HTR-8/SVneo (cell line): Measurements from ENCODE around the gene ZNF213.

Experiments used
- DNase-seq: peaks from one replicate; pipeline ENCODE4 v3.0.0; 2011; ENCODE audit warnings: low spot score, mixed read lengths; ENCODE audit not compliant: insufficient read length
- FAIRE-seq: peaks from 2 replicates; lab custom pipeline; 2011; peaks lifted over from hg19 to GRCh38; lab: Jason Lieb, UNC

The ZNF213 gene

DNA sequence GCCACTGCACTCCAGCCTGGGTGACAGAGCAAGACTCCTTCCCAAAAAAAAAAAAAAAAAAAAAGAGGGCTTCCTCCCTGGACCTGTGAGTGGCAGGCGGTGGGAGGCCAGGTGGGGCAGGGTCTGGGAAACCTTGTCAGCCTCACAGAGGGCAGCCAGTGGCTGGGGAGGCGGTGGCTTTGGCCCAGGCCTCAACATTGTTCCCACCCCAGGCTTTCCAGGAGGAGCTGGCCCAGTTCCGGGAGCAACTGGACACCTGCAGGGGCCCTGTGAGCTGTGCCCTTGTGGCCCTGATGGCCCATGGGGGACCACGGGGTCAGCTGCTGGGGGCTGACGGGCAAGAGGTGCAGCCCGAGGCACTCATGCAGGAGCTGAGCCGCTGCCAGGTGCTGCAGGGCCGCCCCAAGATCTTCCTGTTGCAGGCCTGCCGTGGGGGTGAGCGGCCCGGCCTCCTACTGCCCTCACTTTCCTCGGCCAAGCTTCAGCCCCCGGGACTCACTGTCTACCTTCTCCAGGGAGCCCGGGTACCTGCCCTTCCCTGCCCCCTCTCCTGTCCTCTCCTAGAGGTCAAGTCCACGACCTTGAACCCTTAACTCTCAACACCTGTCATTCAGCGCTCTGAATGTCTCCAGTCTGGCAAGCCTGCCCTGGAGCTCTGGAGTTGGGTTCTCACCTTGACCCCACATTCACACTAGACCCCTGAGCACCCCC, 12.4 kb downstream of the ZNF213 start:
- FAIRE-seq: no peak
- DNase-seq: no peak

DNA sequence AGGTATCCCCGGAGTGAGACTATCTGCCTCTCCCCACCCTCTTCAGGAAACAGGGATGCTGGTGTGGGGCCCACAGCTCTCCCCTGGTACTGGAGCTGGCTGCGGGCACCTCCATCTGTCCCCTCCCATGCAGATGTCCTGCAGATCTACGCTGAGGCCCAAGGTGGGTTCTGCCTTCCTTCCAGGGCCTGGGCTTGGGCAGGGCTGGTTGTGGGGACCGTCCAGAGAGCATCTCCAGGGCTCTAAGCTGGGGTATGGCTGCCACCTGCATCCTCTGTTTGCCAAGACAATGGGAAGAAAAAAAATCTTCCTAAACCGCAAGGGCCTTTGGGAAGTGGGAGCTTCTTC, 12.9 kb downstream of the ZNF213 start:
- DNase-seq (no peak), FAIRE-seq (no peak)

DNA sequence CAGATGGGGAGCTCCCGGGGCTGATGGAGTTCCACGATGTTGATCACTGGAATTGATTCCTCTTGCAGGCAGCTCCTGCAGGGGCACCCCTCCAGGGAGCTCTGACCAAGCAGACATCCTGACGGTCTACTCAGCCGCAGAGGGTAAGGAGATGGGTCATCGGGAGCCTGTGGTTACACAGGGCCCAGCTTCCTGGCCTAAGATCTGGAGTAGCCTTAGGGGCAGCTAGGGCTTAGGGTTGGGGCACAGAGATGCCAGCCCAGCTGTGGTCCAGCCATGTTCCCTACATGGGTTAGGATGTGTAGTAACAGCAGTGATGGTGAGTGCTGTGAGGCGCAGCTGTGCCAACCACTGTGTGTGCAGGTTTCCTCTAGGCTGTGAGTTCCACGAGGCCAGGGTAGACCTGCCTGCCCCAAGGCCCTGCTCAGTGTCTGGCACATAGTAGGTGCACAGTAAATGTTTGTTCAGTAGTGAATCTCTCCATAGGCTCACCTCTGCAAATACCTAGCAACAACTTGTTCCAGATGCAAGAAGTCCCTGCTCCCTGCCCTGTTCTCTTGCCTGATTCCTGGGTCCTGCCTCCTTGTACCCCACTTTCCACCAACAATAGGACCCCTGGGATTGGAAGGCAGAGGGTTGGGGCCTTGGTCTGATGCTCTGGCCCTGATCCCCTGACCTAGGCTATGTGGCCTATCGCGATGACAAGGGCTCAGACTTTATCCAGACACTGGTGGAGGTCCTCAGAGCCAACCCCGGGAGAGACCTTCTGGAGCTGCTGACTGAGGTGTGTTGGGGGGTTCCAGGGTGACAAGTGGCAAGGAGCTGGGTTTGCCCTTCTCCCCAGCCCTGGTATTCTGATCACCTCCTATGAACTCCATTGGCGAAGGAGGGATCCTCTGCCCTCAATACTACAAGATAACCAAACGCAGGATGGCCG, 13.7 kb downstream of the ZNF213 start:
- FAIRE-seq (no peak), DNase-seq (no peak)

DNA sequence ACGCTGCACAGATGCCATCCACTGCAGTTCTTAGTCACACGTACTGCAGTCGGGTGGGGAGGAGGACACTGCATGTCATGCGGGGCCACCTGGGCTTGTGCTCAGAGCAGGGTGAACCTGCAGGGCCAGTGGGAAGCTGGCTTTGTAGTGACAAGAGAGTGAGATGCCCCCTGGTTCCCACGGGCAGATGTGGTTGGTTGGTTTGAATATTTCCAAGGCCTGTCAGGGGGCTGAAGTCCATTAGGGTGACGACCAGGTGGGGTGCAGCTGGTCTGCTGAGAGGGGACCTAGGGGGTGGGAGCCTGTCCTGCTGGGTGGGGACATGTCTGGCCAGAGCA, 14.3 kb downstream of the ZNF213 start:
- DNase-seq (no peak), FAIRE-seq (no peak)

GRCh38 chr16:3149630-3150345, 15.0 kb downstream of the ZNF213 start:
- FAIRE-seq (no peak), DNase-seq (peak; percentile 29)

DNA sequence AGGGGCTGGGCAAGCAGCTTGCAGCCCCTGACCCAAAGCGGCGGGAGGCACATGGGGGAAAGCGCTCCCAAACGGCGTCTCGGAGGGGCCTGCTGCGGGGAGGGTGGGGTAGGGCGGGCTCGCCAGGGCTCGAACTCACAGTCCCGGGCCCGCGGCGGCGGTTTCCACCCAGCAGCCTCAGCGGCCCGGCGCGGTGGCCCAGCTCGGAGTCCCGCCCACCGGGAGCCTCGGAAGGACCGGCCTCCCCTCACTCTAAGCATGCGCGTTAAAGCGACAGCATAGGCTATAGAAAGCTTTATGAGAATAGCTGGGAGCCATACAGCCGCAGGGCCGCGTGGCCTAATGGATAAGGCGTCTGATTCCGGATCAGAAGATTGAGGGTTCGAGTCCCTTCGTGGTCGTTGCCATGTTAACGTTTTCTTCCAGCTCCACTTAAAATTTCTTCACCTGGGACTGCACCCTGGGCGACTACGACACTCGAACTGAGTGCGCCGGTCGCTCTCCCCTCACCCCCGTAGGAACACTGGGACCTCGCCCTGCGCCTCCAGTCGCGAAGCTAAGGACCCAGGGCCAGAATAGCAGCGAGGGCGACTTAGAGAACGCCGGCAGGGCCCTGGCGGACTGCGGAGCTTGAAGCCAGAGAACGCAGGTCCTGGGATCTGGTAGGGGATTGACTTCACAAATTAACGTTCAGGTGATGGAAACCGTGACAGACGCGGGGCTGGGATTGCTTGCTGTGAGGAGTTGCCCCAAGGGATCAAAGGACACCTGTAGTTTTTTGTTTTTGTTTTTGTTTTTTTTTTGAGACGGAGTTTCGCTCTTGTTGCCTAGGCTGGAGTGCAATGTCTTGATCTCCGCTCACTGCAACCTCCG, 15.8 kb downstream of the ZNF213 start:
- peak; percentile 95 for DNase-seq
- no peak for FAIRE-seq

- DNase-seq (no peak), FAIRE-seq (no peak)
Observed at GRCh38 chr16:3152027-3152276, 17.1 kb downstream of the ZNF213 start.

- DNase-seq: peak; percentile 73
- no peak for FAIRE-seq
Observed at GRCh38 chr16:3152277-3152990, 17.6 kb downstream of the ZNF213 start.

GRCh38 chr16:3152991-3153368, 18.2 kb downstream of the ZNF213 start:
- no peak for FAIRE-seq

DNA sequence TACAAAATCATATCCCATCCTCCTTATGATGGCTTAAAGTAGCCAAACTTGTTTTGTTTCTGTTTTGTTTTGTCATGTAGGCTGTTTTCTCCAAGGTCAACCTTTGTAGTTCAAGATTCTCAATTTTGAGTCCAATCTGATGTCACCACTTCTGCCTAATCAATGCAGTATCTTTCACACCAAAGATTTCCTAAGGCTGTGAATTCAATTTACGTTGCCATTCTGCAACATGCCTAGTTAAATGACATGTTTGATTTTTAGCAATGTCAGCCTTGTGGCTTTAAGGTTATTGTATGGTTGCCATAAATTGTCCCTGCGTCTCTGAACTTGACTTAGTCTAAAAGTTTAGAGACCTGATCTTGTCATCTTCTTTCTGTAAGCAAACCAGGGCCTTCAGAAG, 20.4 kb downstream of the ZNF213 start:
- DNase-seq (no peak), FAIRE-seq (no peak)

More at GRCh38 chr16:3152991-3153368, 18.2 kb downstream of the ZNF213 start:
- no peak for DNase-seq

GRCh38 chr16:3155972-3156371, 21.1 kb downstream of the ZNF213 start:
- DNase-seq: no peak
- no peak for FAIRE-seq

- DNase-seq: no peak
Observed at GRCh38 chr16:3157229-3158025, 22.6 kb downstream of the ZNF213 start.

DNA sequence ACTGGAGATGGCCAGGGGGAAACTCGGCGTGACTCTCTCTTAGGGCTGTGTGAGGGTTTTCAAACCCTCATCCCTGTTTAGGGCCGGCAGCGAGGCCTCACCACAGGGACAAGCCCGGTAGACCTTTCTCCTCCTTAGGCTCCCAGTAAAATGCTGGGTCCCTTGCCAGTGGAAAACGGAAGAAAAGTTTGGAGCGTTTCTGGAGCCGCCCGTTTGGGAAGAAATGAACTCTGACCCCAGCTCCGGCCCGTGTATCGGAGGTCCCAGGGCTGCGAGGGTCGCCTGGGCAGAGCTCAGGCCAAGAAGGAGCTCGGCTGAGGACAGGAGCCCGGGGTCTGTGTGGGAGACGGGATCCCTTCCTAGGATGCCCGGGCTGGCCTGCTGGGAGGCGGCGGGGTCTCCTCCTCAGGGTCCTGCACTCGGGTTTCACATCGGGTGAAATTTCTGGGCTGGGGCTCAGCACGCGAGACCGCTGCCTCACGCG, 23.2 kb downstream of the ZNF213 start:
- no peak for FAIRE-seq
- no peak for DNase-seq

More at GRCh38 chr16:3157229-3158025, 22.6 kb downstream of the ZNF213 start:
- peak; percentile 36 for FAIRE-seq

- DNase-seq (peak; percentile 97), FAIRE-seq (peak; percentile 44)
Observed at GRCh38 chr16:3158510-3159314, 23.9 kb downstream of the ZNF213 start.

DNA sequence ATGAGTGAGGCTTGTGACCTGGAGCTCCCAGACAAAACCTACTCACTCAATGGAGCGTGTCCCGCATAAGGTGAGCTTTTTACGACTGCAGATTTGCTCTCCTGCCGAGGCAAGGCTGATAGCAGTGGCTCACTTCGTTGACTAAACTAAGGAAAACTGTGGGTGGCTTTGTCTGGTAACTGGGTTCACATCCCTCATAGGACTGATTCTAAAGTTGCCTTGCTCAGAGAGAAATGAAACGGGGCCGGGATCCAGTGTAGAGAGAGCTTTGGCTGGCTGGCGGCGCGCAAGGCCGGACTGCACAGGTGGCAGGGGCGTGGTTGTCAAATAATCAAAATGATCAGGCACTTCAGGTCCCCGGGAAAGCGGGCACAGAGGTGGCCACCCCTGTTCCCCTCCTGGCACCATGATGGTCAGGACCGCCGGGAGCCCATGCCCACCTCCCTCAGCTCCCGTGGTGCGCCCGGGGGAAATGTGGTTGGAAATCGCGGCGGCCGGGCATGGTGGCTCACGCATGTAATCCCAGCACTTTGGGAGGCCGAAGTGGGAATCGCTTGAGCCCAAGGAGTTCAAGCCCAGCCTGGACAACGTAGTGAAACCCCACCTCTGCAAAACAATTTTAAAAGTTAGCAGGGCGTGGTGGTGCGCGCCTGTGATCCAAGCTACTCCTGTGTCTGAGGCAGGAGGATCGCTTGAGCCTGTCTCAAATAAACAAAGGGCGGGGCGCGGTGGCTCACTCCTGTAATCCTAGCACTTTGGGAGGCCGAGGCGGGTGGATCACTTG, 26.6 kb downstream of the ZNF213 start:
- DNase-seq (no peak), FAIRE-seq (no peak)

DNA sequence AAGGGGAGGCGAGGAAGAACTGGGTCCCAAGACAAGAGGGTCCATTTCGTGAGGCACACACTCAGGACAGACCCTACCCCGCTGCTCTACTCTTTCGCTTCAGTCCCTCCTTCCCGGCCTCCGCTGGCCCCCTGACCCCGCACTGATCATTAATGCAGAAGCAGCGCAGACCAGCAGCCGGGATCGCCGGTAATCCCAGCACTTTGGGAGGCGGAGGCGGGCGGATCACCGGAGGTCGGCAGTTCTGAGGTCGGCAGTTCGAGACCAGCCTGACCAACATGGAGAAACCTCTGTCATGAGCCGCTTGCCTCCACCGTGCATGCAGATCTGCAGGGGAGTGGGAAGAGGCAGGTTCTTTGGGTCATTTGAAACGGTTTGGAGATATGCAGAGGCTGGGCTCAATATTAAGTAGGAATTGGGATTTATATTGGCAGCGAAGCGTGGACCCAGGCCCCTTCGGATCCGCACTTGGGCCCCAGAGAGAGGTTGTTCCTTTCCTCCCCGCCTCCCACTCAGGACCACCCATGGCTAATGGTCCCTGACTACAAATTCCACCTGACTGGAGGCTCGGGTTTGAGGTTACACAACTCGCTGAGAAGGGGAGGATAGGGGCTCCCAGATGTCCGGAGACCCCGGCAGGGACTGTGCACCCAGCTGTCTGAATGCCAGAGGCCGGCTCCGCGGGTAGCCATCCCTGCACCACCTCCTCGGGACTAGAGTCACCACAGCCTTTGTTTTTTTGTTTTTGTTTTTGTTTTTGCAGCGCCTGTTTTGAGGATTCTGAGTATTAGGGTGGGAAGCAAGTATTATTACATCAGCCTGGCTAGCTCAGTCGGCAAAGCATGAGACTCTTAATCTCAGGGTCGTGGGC, 29.5 kb downstream of the ZNF213 start:
- FAIRE-seq: no peak
- no peak for DNase-seq
